A549 (cell line): Measurements from ENCODE around the gene C1QTNF9. TPM values are rescaled to one million over a fixed set of nuclear protein-coding genes. Genes with fewer than 3 reads are reported as not detected.

Source experiments
- ATAC-seq, 2 experiments: fragments of 200-7000 bp in 1 of 2; fragments of >200 bp in 1 of 2; cut with Nextera tagmentation in 1 of 2; cut with Tn5 transposase in 1 of 2; 3 replicates each; pipeline versions ENCODE4 v1.8.0 to v1.9.1; 2018 to 2020; ENCODE audit warnings: mild to moderate bottlenecking in 1 of 2, moderate library complexity in 1 of 2
- CTCF ChIA-PET: fragments of 300-600 bp; sonication (Branson Sonifier 250); formaldehyde crosslinking; extraction: SDS; loops from one replicate; lab custom pipeline; 2021; ENCODE audit warnings: antibody characterized with exemption, inconsistent platforms; lab: Yijun Ruan, JAX
- POLR2A ChIA-PET: fragments of 350-600 bp; formaldehyde crosslinking; extraction: SDS; loops from one replicate; lab custom pipeline; 2021; ENCODE audit warnings: antibody characterized with exemption, inconsistent platforms; lab: Yijun Ruan, JAX
- DNase-seq, 2 experiments: peaks; one replicate each; pipeline versions ENCODE4 v3.0.0 to v3.0.0-alpha.2; 2011 to 2016; ENCODE audit warnings: low read depth in 1 of 2, low spot score in 1 of 2
- FAIRE-seq: peaks from 2 replicates; lab custom pipeline; 2011; peaks lifted over from hg19 to GRCh38; lab: Jason Lieb, UNC
- H3K27ac ChIP-seq, 2 experiments: fragments of >200 bp; sonication (Bioruptor Twin); formaldehyde crosslinking; 3 replicates each; pipeline ENCODE4 v1.5.1; 2016 to 2017
- H3K4me1 ChIP-seq: fragments of >200 bp; sonication (Bioruptor Twin); formaldehyde crosslinking; 3 replicates; pipeline ENCODE4 v1.6.1; 2016
- H3K4me2 ChIP-seq: fragments of >200 bp; sonication (Bioruptor Twin); formaldehyde crosslinking; 3 replicates; pipeline ENCODE4 v1.6.1; 2016
- H3K4me3 ChIP-seq: fragments of >200 bp; sonication (Bioruptor Twin); formaldehyde crosslinking; 3 replicates; pipeline ENCODE4 v1.5.1; 2016
- H3K9me3 ChIP-seq: fragments of >200 bp; sonication (Bioruptor Twin); formaldehyde crosslinking; 3 replicates; pipeline ENCODE4 v1.6.1; 2016
- CBX2 ChIP-seq: fragments of 200-600 bp; sonication (generic); IDR thresholded peaks from 2 replicates; pipeline ENCODE4 v1.6.1; 2016; ENCODE audit warnings: low read depth, mild to moderate bottlenecking, borderline replicate concordance
- CHD2 ChIP-seq: fragments of 150-350 bp; IDR thresholded peaks from 2 replicates; pipeline ENCODE4 v1.6.1; 2014; ENCODE audit warnings: low read length; ENCODE audit not compliant: partially characterized antibody
- CHD4 ChIP-seq: fragments of 200-600 bp; sonication (generic); IDR thresholded peaks from 2 replicates; pipeline ENCODE4 v1.6.1; 2016; ENCODE audit warnings: antibody characterized with exemption, mild to moderate bottlenecking, borderline replicate concordance
- ESRRA ChIP-seq: fragments of 150-350 bp; IDR thresholded peaks from 2 replicates; pipeline ENCODE4 v1.6.1; 2014; ENCODE audit warnings: mild to moderate bottlenecking, low read length, borderline replicate concordance
- FOSB ChIP-seq: fragments of 250-450 bp; sonication (Bioruptor Pico); IDR thresholded peaks from 2 replicates; pipeline ENCODE4 v1.5.0; 2020; ENCODE audit warnings: mild to moderate bottlenecking, moderate library complexity
- HDAC2 ChIP-seq: fragments of 200-600 bp; sonication (generic); IDR thresholded peaks from 2 replicates; pipeline ENCODE4 v1.6.1; 2016
- HOXA7 ChIP-seq: fragments of 250-450 bp; sonication (Bioruptor Pico); IDR thresholded peaks from 2 replicates; pipeline ENCODE4 v1.5.0; 2020; ENCODE audit warnings: mild to moderate bottlenecking, moderate library complexity
- HOXB13 ChIP-seq: fragments of 250-450 bp; sonication (Bioruptor Pico); IDR thresholded peaks from 2 replicates; pipeline ENCODE4 v1.5.0; 2020; ENCODE audit warnings: low read depth, mild to moderate bottlenecking, moderate library complexity
- KDM1A ChIP-seq: fragments of 200-600 bp; sonication (generic); IDR thresholded peaks from 2 replicates; pipeline ENCODE4 v1.6.1; 2016; ENCODE audit warnings: low read depth, mild to moderate bottlenecking
- KDM5A ChIP-seq: fragments of 200-600 bp; sonication (generic); IDR thresholded peaks from 2 replicates; pipeline ENCODE4 v1.6.1; 2016; ENCODE audit warnings: antibody characterized with exemption, mild to moderate bottlenecking
- MAFK ChIP-seq: fragments of 450-650 bp; IDR thresholded peaks from 2 replicates; pipeline ENCODE4 v1.6.1; 2014; ENCODE audit not compliant: partially characterized antibody
- MAZ ChIP-seq: fragments of 150-350 bp; IDR thresholded peaks from 2 replicates; pipeline ENCODE4 v1.6.1; 2014; ENCODE audit warnings: antibody characterized with exemption, low read depth, low read length, borderline replicate concordance
- NR3C1 ChIP-seq: fragments of >200 bp; sonication (Bioruptor Twin); formaldehyde crosslinking; IDR thresholded peaks from 3 replicates; pipeline ENCODE4 v1.6.1; 2017
- PHF8 ChIP-seq: fragments of 200-600 bp; sonication (generic); IDR thresholded peaks from 2 replicates; pipeline ENCODE4 v1.6.1; 2016; ENCODE audit warnings: low read depth, mild to moderate bottlenecking, antibody characterized with exemption, moderate library complexity, borderline replicate concordance
- POLR2AphosphoS2 ChIP-seq: conservative IDR thresholded peaks from 2 replicates; pipeline ENCODE4 v1.6.1; 2012; ENCODE audit warnings: low read length, improper control_type of control experiment, inconsistent platforms
- RARB ChIP-seq: fragments of 250-450 bp; sonication (Bioruptor Pico); IDR thresholded peaks from 2 replicates; pipeline ENCODE4 v1.8.0; 2021; ENCODE audit warnings: mild to moderate bottlenecking, moderate library complexity
- RCOR1 ChIP-seq: fragments of 150-350 bp; IDR thresholded peaks from 2 replicates; pipeline ENCODE4 v1.6.1; 2014; ENCODE audit warnings: antibody characterized with exemption, low read length, low read depth
- RNF2 ChIP-seq: fragments of 200-600 bp; sonication (generic); IDR thresholded peaks from 2 replicates; pipeline ENCODE4 v1.6.1; 2016; ENCODE audit warnings: low read depth, mild to moderate bottlenecking, antibody characterized with exemption, moderate library complexity, borderline replicate concordance
- SMC3 ChIP-seq: fragments of >200 bp; sonication (Bioruptor Twin); formaldehyde crosslinking; IDR thresholded peaks from 3 replicates; pipeline ENCODE4 v1.6.1; 2018; ENCODE audit warnings: inconsistent platforms
- TP53 ChIP-seq: fragments of 250-450 bp; sonication (Bioruptor Pico); IDR thresholded peaks from 2 replicates; pipeline ENCODE4 v1.5.0; 2021; ENCODE audit warnings: mild to moderate bottlenecking, moderate library complexity
- ZC3H11A ChIP-seq: fragments of 450-650 bp; IDR thresholded peaks from 2 replicates; pipeline ENCODE4 v1.6.1; 2014; ENCODE audit warnings: antibody characterized with exemption, mild to moderate bottlenecking
- ZNF302 ChIP-seq: fragments of 250-450 bp; sonication (Bioruptor Pico); IDR thresholded peaks from 2 replicates; pipeline ENCODE4 v1.9.0; 2021; ENCODE audit warnings: inconsistent platforms, mild to moderate bottlenecking, moderate library complexity
- ZSCAN20 ChIP-seq: fragments of 250-450 bp; sonication (Bioruptor Pico); IDR thresholded peaks from 2 replicates; pipeline ENCODE4 v1.8.0; 2022; ENCODE audit warnings: mild to moderate bottlenecking, moderate library complexity
- WGBS: methylation state at CpG from one replicate; pipeline ENCODE4 v1.1.6; 2017; ENCODE audit errors: missing lambda C conversion rate; 5-methylcytosine and 5-hydroxymethylcytosine counted together
- polyA plus RNA-seq, 4 experiments: library from polyadenylated mRNA; depleted of rRNA in 3 of 4; stranded (reverse); fragments of >200 nt; fragmentation: RNase III in 1 of 4; extraction: RNeasy Plus Mini Kit Qiagen cat#74134 plus additional on column Dnase treatment in 1 of 4; gene quantifications; 2 replicates in 3 of 4; 3 replicates in 1 of 4; pipeline ENCODE4 v1.2.3, GENCODE V29; 2011 to 2017
- TF ChIP-seq, protein P1 (sequence below): IDR thresholded peaks from 2 replicates; pipeline ENCODE4 v1.6.1; 2012; ENCODE audit warnings: low read depth, borderline replicate concordance
- TF ChIP-seq, protein P2 (sequence below): fragments of 200-600 bp; sonication (generic); IDR thresholded peaks from 2 replicates; pipeline ENCODE4 v1.6.1; 2016; ENCODE audit warnings: antibody characterized with exemption, mild to moderate bottlenecking, moderate library complexity
- TF ChIP-seq, protein P3 (sequence below): fragments of >200 bp; sonication (Bioruptor Twin); formaldehyde crosslinking; IDR thresholded peaks from 3 replicates; pipeline ENCODE4 v1.5.1; 2016
- TF ChIP-seq, protein P4 (sequence below): fragments of 250-450 bp; sonication (Bioruptor Pico); IDR thresholded peaks from 2 replicates; pipeline ENCODE4 v1.5.0; 2020; ENCODE audit warnings: low read depth, mild to moderate bottlenecking, moderate library complexity

Gene C1QTNF9
- polyA plus RNA-seq, 2 of the 4 experiments (the other 2 are of a cell fraction): not detected

DNA sequence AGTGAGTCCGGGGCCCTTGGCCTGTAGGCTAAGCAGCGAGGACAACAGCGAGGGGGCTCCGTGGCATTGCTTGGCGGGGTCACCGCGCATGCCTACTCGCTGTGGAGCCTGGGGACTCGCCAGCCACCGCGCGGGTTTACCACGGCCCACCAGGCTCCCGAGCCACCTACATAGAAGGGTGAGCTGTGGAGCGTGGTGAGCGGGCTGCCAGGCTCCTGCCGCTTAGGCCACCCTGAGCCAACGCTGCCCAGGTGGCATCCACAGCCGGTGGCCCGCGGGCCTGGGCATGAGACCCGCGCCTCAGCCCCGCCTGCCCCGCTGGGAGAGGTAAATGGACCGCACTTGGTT is 31.2 kb downstream of the C1QTNF9 start:
- Histone ChIP-seq H3K4me2 (no peak overlapping the region), H3K9me3 (no peaks in the 10 kb centered on the region), H3K27ac (no peak overlapping the region), H3K4me1 (no peaks in the 10 kb centered on the region), H3K4me3 (no peak overlapping the region)
- DNase-seq (no peak), ATAC-seq (no peak), FAIRE-seq (no peak)
- ChIA-PET CTCF (interaction anchor here (0.6 kb wide), 1 partner anchor 63 kb away, joined by 3 read pairs; no protein-coding TSS in a partner anchor), POLR2A (no interaction called here)
- 87% methylated on average over 6 of the region's 26 CpGs for WGBS
- TF ChIP-seq RARB: no peak
- no peak for TF ChIP-seq ZSCAN20 (CRISPR knock-in tag)
- TF ChIP-seq ZNF302 (CRISPR knock-in tag): no peak
- TF ChIP-seq CHD2: no peak
- TF ChIP-seq, all 56 proteins: peak for 0

DNA sequence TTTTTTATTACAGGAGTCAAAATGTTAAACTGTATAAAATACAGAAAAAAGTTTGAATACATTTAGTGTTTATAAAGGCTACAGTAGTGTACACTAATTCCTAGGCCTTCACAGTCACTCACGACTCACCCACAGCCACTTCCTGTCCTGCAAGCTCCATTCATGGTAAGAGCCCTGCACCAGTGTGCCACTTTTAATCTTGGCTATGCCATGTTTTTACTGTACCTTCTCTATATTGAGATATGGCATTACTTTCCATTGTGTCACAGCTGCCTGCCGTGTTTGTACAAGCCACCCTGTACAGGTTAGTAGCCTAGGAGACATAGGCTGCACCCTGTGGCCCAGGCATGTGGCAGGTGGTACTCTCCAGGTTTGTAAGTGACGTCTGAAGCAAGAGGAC is 32.1 kb downstream of the C1QTNF9 start:
- Histone ChIP-seq H3K4me3 (no peak overlapping the region), H3K27ac (no peak overlapping the region), H3K4me2 (no peak overlapping the region), H3K4me1 (no peaks in the 10 kb centered on the region), H3K9me3 (no peaks in the 10 kb centered on the region)
- ATAC-seq (no peak), FAIRE-seq (no peak), DNase-seq (no peak)
- no peak for TF ChIP-seq MAFK
- no peak for TF ChIP-seq HOXA7 (CRISPR knock-in tag)
- TF ChIP-seq RNF2: no peak
- no peak for TF ChIP-seq CHD2
- TF ChIP-seq ESRRA: no peak
- TF ChIP-seq, protein P1, sequence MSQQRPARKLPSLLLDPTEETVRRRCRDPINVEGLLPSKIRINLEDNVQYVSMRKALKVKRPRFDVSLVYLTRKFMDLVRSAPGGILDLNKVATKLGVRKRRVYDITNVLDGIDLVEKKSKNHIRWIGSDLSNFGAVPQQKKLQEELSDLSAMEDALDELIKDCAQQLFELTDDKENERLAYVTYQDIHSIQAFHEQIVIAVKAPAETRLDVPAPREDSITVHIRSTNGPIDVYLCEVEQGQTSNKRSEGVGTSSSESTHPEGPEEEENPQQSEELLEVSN: no peak
- no peak for TF ChIP-seq PHF8
- TF ChIP-seq, protein P2, sequence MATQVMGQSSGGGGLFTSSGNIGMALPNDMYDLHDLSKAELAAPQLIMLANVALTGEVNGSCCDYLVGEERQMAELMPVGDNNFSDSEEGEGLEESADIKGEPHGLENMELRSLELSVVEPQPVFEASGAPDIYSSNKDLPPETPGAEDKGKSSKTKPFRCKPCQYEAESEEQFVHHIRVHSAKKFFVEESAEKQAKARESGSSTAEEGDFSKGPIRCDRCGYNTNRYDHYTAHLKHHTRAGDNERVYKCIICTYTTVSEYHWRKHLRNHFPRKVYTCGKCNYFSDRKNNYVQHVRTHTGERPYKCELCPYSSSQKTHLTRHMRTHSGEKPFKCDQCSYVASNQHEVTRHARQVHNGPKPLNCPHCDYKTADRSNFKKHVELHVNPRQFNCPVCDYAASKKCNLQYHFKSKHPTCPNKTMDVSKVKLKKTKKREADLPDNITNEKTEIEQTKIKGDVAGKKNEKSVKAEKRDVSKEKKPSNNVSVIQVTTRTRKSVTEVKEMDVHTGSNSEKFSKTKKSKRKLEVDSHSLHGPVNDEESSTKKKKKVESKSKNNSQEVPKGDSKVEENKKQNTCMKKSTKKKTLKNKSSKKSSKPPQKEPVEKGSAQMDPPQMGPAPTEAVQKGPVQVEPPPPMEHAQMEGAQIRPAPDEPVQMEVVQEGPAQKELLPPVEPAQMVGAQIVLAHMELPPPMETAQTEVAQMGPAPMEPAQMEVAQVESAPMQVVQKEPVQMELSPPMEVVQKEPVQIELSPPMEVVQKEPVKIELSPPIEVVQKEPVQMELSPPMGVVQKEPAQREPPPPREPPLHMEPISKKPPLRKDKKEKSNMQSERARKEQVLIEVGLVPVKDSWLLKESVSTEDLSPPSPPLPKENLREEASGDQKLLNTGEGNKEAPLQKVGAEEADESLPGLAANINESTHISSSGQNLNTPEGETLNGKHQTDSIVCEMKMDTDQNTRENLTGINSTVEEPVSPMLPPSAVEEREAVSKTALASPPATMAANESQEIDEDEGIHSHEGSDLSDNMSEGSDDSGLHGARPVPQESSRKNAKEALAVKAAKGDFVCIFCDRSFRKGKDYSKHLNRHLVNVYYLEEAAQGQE: no peak
- TF ChIP-seq, protein P3, sequence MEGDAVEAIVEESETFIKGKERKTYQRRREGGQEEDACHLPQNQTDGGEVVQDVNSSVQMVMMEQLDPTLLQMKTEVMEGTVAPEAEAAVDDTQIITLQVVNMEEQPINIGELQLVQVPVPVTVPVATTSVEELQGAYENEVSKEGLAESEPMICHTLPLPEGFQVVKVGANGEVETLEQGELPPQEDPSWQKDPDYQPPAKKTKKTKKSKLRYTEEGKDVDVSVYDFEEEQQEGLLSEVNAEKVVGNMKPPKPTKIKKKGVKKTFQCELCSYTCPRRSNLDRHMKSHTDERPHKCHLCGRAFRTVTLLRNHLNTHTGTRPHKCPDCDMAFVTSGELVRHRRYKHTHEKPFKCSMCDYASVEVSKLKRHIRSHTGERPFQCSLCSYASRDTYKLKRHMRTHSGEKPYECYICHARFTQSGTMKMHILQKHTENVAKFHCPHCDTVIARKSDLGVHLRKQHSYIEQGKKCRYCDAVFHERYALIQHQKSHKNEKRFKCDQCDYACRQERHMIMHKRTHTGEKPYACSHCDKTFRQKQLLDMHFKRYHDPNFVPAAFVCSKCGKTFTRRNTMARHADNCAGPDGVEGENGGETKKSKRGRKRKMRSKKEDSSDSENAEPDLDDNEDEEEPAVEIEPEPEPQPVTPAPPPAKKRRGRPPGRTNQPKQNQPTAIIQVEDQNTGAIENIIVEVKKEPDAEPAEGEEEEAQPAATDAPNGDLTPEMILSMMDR: no peak
- no peak for TF ChIP-seq KDM1A
- TF ChIP-seq NR3C1: no peak
- ChIA-PET CTCF (no interaction called here), POLR2A (no interaction called here)
- 41% methylated on average over 3 of the region's 3 CpGs for WGBS

DNA sequence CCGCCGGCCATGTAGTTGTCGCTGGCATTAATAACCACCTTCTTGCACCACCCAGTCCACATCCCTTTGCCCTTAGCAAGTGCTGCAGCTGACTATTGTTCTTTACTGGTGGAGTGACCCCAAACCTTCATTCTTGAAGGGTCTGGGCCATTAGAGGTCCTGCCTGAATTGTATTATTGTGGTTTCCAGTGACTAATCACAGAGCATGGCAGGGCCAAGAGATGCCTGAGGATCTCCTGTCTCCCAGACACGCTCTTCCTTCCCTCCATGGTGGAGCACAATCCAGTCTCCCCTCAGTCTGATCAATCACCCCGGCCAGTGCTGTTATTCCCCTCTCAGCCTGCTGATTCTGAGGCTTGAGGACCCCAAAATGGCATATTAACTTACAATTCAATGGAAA is 39.0 kb downstream of the C1QTNF9 start:
- DNase-seq (no peak), FAIRE-seq (no peak), ATAC-seq (no peak)
- no peak overlapping the region for H3K4me2 ChIP-seq
- 58% methylated on average over 5 of the region's 5 CpGs for WGBS
- no peaks in the 10 kb centered on the region for H3K9me3 ChIP-seq
- POLR2A ChIA-PET: no interaction called here
- no peak for TF ChIP-seq KDM5A
- TF ChIP-seq MAZ: no peak
- TF ChIP-seq HOXB13 (CRISPR knock-in tag): no peak
- TF ChIP-seq SMC3: no peak
- TF ChIP-seq RCOR1: no peak
- no peak for TF ChIP-seq KDM1A
- TF ChIP-seq ZSCAN20 (CRISPR knock-in tag): no peak
- TF ChIP-seq, protein P1: no peak
- TF ChIP-seq CHD2: no peak
- no peak for TF ChIP-seq CHD4
- no peak for TF ChIP-seq CBX2
- no peak for TF ChIP-seq POLR2AphosphoS2
- no peak for TF ChIP-seq TP53 (CRISPR knock-in tag)
- TF ChIP-seq RARB: no peak
- no peak for TF ChIP-seq FOSB (CRISPR knock-in tag)
- TF ChIP-seq, protein P4, sequence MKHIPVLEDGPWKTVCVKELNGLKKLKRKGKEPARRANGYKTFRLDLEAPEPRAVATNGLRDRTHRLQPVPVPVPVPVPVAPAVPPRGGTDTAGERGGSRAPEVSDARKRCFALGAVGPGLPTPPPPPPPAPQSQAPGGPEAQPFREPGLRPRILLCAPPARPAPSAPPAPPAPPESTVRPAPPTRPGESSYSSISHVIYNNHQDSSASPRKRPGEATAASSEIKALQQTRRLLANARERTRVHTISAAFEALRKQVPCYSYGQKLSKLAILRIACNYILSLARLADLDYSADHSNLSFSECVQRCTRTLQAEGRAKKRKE (CRISPR knock-in tag): no peak
- no peak for TF ChIP-seq HDAC2
- TF ChIP-seq ESRRA: no peak
- no peak for TF ChIP-seq ZC3H11A
- H3K4me3 ChIP-seq: no peak overlapping the region
- H3K27ac ChIP-seq: no peak overlapping the region
- H3K4me1 ChIP-seq: no peaks in the 10 kb centered on the region
- CTCF ChIA-PET: no interaction called here
